GM18873 (cell line): ENCODE results near the gene ZC3H12A.

Source experiments
- ATAC-seq: cut with Tn5 transposase; IDR thresholded peaks from one replicate; pipeline ENCODE4 v1.9.1; 2021; ENCODE audit warnings: mild to moderate bottlenecking, moderate library complexity, moderate number of reproducible peaks; ENCODE audit not compliant: unreplicated experiment, low FRiP score

ZC3H12A gene

GRCh38 chr1:37453647-37454046 lies 20.7 kb upstream of the ZC3H12A start:
- ATAC-seq, result no peak

DNA sequence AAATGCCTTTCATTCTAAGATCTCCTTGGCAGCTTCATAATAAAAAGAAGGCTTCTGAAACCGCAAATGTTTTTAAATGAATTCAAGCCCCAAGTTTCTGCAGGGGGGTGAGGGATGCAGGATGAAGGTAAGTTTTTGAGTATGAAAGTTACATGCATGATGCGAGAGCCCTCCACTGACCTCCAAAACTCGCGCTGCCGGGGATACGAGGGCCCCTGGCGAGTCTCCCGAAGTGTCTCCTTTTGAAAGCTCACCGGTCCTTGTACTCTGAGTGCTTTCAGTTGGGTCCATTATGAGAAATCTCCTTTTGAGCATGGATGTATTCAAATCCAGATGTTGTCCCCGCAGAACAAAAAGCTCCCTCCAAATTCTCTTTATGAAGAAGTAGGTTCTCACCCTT lies 18.9 kb upstream of the ZC3H12A start:
- no peak for ATAC-seq

DNA sequence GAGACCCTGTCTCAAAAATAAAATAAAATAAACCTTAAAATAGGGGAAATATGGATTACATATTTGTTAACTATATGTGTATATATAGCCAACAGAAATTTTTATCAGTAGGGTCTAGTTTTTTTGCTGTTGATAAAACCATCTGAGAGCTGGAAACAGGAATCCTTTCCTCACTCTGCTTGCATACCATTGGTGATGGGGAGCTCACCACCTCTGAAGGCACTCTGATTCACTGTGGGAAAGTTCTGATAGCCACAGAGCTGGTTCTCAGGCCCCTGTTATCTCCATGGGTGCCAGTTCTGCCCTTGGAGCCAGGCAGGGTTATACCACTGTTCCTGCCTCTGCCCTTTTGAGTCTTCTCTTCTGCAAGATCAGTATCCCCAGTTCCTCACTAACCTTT lies 17.8 kb upstream of the ZC3H12A start:
- ATAC-seq, result no peak

DNA sequence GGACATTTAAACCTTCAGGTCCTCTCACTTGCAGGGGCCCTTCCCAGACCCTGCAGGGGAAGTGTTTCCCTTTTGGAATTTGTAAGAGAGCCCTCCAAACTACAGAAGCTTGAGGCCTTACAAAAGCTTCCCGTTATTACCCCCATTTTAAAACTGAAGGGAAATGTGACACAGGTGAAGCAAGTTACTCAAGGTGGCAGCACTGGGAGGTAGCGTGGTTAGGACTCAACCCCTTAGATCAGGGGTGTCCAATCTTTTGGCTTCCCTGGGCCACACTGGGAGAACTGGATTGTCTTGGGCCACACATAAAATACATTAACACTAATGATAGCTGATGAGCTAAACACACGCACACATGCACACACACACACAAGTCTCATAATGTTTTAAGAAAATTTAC lies 15.8 kb upstream of the ZC3H12A start:
- ATAC-seq, result no peak

GRCh38 chr1:37461698-37462436 lies 12.5 kb upstream of the ZC3H12A start:
- no peak for ATAC-seq

DNA sequence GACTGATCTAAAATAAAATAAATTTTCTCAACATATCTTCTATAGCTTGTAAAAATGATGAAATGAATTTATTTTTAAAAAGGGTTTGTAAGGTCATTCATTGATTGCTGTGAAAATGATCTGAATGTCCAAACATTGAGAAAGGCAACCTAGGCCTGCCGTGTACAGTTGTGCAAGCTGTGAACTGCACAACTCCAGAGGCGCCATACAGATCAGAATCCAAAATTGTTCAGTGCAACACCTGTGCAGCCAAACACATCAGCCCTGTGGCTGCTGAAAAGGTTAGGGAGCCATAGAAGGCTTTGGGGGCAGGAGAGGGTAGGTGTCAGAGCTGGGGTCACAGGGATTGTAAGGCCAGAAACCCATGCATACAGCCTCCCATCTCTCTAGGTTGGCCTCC lies 9.9 kb upstream of the ZC3H12A start:
- ATAC-seq, result no peak

DNA sequence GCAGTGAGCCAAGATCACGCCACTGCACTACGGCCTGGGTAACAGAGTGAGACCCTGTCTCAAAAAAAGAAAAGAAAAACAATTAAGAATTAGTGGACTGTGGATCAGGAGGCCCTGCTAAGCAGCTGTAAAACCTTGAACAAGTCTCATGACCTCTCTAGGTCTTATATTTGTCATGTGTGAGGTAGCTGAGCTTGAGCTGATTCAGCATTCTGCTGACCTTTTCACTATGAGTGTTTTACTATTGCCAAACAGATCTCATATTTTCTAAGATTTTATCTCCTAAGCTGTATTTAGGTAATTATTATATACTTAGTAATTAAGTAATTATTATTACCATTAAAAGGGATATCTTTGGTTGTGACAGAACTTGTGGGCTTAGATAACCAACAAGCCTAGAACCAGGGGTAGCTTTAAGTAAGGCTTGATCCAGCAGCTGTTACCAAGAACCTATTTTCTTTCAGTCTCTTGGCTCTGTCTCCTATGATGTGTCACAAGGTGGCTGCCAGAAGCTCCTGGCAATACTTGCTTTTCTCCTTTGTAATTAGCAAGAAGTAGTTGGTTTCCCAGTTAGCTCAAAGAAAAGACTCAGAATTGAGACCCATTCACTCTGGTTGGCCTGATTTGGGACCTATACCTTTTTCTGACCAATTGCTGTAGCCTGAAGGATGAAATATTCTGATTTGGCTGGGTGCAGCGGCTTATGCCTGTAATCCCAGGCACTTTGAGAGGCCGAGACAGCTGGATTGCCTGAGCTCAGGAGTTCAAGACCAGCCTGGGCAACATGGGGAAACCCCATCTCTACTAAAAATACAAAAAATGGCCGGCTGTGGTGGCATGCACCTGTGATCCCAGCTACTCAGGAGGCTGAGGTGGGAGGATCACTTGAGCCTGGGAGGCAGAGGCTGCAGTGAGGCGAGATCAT lies 8.5 kb upstream of the ZC3H12A start:
- ATAC-seq, result no peak

- ATAC-seq, result no peak
These were observed 6.3 kb upstream of the ZC3H12A start for GRCh38 chr1:37468037-37468436.

DNA sequence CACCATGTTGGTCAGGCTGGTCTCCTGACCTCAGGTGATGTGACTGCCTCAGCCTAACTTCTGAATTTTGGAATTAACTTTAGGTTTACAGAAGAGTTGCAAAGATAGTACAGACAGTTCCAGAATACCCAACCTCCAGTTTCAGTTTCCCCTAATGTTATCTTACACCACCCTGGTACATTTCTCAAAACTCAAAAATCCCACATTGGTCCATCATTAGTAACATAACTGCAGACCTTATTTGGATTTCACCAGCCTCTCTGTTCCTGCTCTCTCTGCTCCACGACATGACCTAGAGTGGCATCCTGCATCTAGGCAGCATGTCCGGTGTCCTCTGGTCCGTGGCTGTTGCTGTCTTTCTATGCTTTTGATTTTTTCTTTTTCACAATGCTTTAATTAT lies 5.0 kb upstream of the ZC3H12A start:
- no peak for ATAC-seq

DNA sequence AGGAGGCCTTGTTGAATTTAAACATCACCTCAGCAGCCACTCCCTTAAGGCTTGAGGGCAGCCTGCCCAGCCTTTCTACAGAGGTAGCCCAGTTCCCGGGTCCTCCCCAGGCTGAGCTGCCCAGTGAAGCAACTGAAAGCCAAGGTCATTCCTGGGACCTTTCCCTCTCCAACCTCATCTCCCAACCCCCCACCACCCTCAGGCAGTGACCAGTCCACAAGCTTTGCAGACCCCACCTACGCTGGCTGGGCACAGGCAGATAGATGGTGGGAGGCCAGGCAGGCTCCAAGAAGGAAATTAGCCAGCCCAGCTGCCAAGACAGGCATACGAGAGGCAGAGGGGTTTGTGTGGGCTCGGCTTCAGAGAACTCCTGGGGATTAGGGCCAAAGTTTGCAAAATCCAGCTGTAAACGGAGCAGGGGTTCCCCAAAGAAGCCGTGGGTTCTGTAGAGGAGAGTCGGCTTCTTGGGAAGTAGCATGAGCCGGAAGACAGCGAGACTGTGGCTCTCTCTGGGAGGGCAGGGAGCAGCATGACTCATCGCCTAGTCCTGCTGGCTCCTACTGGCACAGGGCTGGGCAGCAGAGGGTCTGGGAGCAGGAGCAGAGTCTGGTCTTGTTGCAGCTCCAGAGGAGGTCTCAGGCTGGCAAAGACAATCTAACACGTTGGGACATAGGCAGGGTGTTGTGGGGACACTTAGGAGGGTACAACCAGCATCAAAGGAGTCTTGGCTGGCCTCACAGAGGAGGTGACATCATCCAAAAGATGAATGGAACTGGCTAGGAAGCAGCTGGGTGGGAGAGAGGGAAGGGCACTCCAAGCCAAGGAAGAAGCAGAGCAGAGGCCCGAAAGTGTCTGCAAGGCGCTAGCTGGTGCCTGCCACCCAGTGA lies 2.8 kb upstream of the ZC3H12A start:
- no peak for ATAC-seq

DNA sequence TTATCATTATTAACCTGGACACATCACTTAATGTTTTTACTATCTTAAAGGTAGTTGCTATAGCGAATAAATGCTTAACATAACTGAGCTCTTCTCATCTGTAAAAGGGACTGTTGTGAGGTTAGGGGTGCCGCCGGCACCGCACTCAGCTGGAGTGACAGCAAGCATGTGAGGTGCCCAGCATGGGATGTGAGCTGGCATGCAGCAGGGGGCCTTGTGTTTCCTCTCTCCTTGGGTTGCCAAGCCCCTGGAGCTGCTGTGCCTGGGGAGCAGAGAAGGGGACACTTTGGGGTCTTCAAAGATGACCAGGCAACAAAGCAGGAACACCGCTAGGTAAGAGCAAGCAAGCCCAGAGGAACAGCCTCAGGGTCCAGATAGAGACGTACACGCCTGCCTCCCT lies 2.1 kb upstream of the ZC3H12A start:
- ATAC-seq, result no peak

- no peak for ATAC-seq
These were observed 1.4 kb upstream of the ZC3H12A start for GRCh38 chr1:37472994-37473393.

DNA sequence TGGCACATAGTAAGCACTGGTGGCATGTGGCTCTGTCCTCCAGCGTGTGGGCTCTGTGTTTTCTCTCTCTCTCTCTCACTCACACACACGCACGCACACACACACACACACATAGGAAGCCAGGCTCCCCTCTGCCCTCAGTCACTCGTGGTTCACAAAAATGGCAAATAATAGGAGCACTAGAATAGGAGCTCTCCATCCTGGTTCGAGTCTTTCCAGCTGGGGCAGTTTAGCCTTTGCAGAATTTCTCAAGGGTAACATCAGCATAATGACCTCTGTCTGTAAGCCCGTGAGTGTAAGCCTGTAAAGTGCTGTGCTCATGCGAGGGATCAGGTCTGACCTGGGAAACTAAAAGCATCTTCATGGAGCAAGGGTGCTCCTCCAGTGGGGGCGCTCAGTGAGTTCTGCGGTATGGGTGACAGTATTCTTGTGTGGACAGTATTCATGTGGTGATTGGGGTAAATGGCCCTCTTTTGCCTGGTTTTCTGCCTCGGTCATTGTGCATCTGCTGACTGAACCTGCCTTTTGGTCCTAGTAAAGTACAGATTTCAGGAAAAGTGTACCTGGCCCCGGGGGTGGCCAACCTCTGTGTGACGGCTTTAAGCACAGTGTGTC lies 842 bp upstream of the ZC3H12A start:
- ATAC-seq, result no peak

GRCh38 chr1:37474697-37475379 lies 458 bp downstream of the ZC3H12A start:
- ATAC-seq, result no peak

DNA sequence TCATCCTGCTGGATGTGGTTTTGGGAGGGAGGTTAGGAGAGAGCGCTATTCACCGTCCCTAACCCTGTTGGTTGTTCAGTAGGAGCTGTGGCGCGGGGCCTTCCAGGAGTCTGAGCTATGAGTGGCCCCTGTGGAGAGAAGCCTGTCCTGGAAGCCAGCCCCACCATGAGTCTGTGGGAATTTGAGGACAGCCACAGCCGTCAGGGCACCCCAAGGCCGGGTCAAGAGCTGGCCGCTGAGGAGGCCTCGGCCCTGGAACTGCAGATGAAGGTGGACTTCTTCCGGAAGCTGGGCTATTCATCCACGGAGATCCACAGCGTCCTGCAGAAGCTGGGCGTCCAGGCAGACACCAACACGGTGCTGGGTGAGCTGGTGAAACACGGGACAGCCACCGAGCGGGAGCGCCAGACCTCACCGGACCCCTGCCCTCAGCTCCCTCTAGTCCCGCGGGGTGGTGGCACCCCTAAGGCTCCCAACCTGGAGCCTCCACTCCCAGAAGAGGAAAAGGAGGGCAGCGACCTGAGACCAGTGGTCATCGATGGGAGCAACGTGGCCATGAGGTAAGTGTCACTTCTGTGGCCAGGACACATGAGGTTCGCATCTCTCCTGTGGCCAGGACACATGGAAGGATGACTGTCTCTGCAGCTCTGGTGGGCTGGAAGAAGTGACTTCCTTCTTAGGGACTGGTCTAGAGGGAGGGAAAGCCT lies 1.2 kb downstream of the ZC3H12A start:
- ATAC-seq, result no peak

GRCh38 chr1:37476087-37476452 lies 1.7 kb downstream of the ZC3H12A start:
- ATAC-seq, result no peak

GRCh38 chr1:37476460-37477197 lies 2.2 kb downstream of the ZC3H12A start:
- no peak for ATAC-seq

GRCh38 chr1:37477198-37477931 lies 3.0 kb downstream of the ZC3H12A start:
- peak; percentile 34 for ATAC-seq
